GM23338 (cell line): Measurements from ENCODE around the gene SOS2. TPM values are rescaled to one million over a fixed set of nuclear protein-coding genes. Genes with fewer than 3 reads are reported as not detected.

Experiments used
- ATAC-seq: fragments of 200-7000 bp; cut with Tn5 transposase; 3 replicates; pipeline ENCODE4 v1.9.1; 2020
- DNase-seq: peaks from one replicate; pipeline ENCODE4 v3.0.0-alpha.2; 2015; ENCODE audit warnings: low spot score
- H2AFZ ChIP-seq: fragments of 200-600 bp; sonication (generic); 2 replicates; pipeline ENCODE4 v1.8.0; 2016; ENCODE audit warnings: antibody characterized with exemption, mild to moderate bottlenecking, moderate library complexity
- H3F3A ChIP-seq: fragments of 200-600 bp; sonication (generic); replicated peaks from 2 replicates; pipeline ENCODE4 v1.8.0; 2017; ENCODE audit warnings: antibody characterized with exemption, mixed run types, low read depth
- H3K27ac ChIP-seq: fragments of 200-600 bp; sonication (generic); 2 replicates; pipeline ENCODE4 v1.6.1; 2016; ENCODE audit warnings: low read depth
- H3K27me3 ChIP-seq: fragments of 200-600 bp; sonication (generic); 2 replicates; pipeline ENCODE4 v1.8.0; 2016; ENCODE audit warnings: mild to moderate bottlenecking, mixed run types, moderate library complexity; ENCODE audit not compliant: insufficient read depth
- H3K36me3 ChIP-seq: fragments of 200-600 bp; sonication (generic); 2 replicates; pipeline ENCODE4 v1.8.0; 2016; ENCODE audit warnings: mild to moderate bottlenecking; ENCODE audit not compliant: insufficient read depth
- H3K4me1 ChIP-seq: fragments of 200-600 bp; sonication (generic); 2 replicates; pipeline ENCODE4 v1.8.0; 2016; ENCODE audit warnings: mild to moderate bottlenecking, moderate library complexity; ENCODE audit not compliant: insufficient read depth
- H3K4me2 ChIP-seq: fragments of 200-600 bp; sonication (generic); 2 replicates; pipeline ENCODE4 v1.7.1; 2017; ENCODE audit warnings: mixed run types
- H3K4me3 ChIP-seq: fragments of 200-600 bp; sonication (generic); 2 replicates; pipeline ENCODE4 v1.6.1; 2016; ENCODE audit warnings: mixed run types
- H3K79me2 ChIP-seq: fragments of 200-600 bp; sonication (generic); replicated peaks from 2 replicates; pipeline ENCODE4 v1.8.0; 2017; ENCODE audit warnings: mild to moderate bottlenecking; ENCODE audit not compliant: insufficient read depth
- H3K9me2 ChIP-seq: fragments of 200-600 bp; sonication (generic); 2 replicates; pipeline ENCODE4 v1.8.0; 2017; ENCODE audit not compliant: insufficient read depth
- H4K20me1 ChIP-seq: fragments of 200-600 bp; sonication (generic); replicated peaks from 2 replicates; pipeline ENCODE4 v1.8.0; 2017; ENCODE audit warnings: mild to moderate bottlenecking; ENCODE audit not compliant: insufficient read depth
- H3K27ac Mint-ChIP-seq: 2 replicates; pipeline ENCODE4 v1.8.0; 2020; ENCODE audit warnings: inconsistent platforms, mild to moderate bottlenecking, moderate library complexity, mixed read lengths
- H3K27me3 Mint-ChIP-seq: 3 replicates; pipeline ENCODE4 v1.8.0; 2022; ENCODE audit warnings: low read depth, mild to moderate bottlenecking, moderate library complexity, mixed read lengths, inconsistent platforms; ENCODE audit not compliant: insufficient read depth, poor library complexity
- H3K36me3 Mint-ChIP-seq: 3 replicates; pipeline ENCODE4 v1.8.0; 2021; ENCODE audit warnings: low read depth, mild to moderate bottlenecking, inconsistent platforms, moderate library complexity, mixed read lengths
- H3K4me1 Mint-ChIP-seq: 3 replicates; pipeline ENCODE4 v1.8.0; 2020; ENCODE audit warnings: mild to moderate bottlenecking, inconsistent platforms, mixed read lengths
- H3K4me3 Mint-ChIP-seq: 3 replicates; pipeline ENCODE4 v1.8.0; 2021; ENCODE audit warnings: moderate library complexity, mild to moderate bottlenecking, inconsistent platforms, mixed read lengths
- H3K9me3 Mint-ChIP-seq: 3 replicates; pipeline ENCODE4 v1.8.0; 2020; ENCODE audit warnings: moderate library complexity, mild to moderate bottlenecking, inconsistent platforms, mixed read lengths
- EZH2 ChIP-seq: fragments of 200-600 bp; sonication (generic); IDR thresholded peaks from one replicate; pipeline ENCODE4 v1.8.0; 2017; ENCODE audit warnings: antibody characterized with exemption, mild to moderate bottlenecking, low read depth; ENCODE audit not compliant: unreplicated experiment
- EZH2phosphoT487 ChIP-seq: fragments of 200-600 bp; sonication (generic); IDR thresholded peaks from one replicate; pipeline ENCODE4 v1.8.1; 2018; ENCODE audit warnings: antibody characterized with exemption; ENCODE audit not compliant: unreplicated experiment
- JUNB ChIP-seq: IDR thresholded peaks from one replicate; pipeline ENCODE4 v1.6.1; 2016; ENCODE audit warnings: antibody characterized with exemption; ENCODE audit not compliant: unreplicated experiment
- POLR2AphosphoS5 ChIP-seq: IDR thresholded peaks from 2 replicates; pipeline ENCODE4 v1.6.1; 2016; ENCODE audit warnings: antibody characterized with exemption, low read depth
- STAT1 ChIP-seq: IDR thresholded peaks from one replicate; pipeline ENCODE4 v1.6.1; 2016; ENCODE audit warnings: antibody characterized with exemption; ENCODE audit not compliant: unreplicated experiment
- ZNF114 ChIP-seq: fragments of 250-450 bp; sonication (Bioruptor Pico); IDR thresholded peaks from 2 replicates; pipeline ENCODE4 v1.5.0; 2020; ENCODE audit warnings: mild to moderate bottlenecking, moderate library complexity
- polyA plus RNA-seq: library from polyadenylated mRNA; unstranded; fragments of >200 nt; fragmentation: Nextera tagmentation; extraction: Ambion mirVana; gene quantifications from 2 replicates; pipeline ENCODE4 v1.2.1, GENCODE V29; 2016
- total RNA-seq: library from RNA; depleted of rRNA; stranded (reverse); fragments of >200 nt; shearing (Covaris generic); gene quantifications from 2 replicates; pipeline ENCODE4 v1.2.3, GENCODE V29; 2014
- TF ChIP-seq, protein P1 (sequence below): fragments of 250-450 bp; sonication (Bioruptor Pico); IDR thresholded peaks from 2 replicates; pipeline ENCODE4 v1.5.0; 2020; ENCODE audit warnings: mild to moderate bottlenecking, moderate library complexity
- TF ChIP-seq, protein P2 (sequence below): IDR thresholded peaks from 2 replicates; pipeline ENCODE4 v1.6.1; 2016; ENCODE audit warnings: antibody characterized with exemption

SOS2 gene
- total and polyA plus RNA-seq, 2 experiments from 2014 or later, result 3.5 to 11.4 TPM

DNA sequence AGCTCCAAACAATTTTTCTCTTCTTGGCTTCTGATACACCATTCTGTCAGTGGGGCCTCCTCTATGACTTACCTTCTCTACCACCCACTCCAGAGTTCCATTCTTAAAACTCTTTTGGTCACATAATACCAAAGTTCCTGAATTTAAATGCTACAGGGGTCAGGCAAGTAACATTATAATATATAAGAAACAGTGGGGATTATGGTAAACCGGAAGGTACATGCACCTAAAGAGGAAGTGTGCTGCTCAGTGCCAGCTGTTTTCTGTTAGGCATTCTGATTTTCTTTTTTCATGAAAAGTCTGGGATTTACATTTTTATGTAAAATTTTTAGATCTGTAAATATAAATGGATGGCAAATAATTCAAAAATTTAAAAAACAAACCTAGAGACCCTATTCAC lies 39.9 kb downstream of the SOS2 start (continued):
- TF ChIP-seq, protein P1, sequence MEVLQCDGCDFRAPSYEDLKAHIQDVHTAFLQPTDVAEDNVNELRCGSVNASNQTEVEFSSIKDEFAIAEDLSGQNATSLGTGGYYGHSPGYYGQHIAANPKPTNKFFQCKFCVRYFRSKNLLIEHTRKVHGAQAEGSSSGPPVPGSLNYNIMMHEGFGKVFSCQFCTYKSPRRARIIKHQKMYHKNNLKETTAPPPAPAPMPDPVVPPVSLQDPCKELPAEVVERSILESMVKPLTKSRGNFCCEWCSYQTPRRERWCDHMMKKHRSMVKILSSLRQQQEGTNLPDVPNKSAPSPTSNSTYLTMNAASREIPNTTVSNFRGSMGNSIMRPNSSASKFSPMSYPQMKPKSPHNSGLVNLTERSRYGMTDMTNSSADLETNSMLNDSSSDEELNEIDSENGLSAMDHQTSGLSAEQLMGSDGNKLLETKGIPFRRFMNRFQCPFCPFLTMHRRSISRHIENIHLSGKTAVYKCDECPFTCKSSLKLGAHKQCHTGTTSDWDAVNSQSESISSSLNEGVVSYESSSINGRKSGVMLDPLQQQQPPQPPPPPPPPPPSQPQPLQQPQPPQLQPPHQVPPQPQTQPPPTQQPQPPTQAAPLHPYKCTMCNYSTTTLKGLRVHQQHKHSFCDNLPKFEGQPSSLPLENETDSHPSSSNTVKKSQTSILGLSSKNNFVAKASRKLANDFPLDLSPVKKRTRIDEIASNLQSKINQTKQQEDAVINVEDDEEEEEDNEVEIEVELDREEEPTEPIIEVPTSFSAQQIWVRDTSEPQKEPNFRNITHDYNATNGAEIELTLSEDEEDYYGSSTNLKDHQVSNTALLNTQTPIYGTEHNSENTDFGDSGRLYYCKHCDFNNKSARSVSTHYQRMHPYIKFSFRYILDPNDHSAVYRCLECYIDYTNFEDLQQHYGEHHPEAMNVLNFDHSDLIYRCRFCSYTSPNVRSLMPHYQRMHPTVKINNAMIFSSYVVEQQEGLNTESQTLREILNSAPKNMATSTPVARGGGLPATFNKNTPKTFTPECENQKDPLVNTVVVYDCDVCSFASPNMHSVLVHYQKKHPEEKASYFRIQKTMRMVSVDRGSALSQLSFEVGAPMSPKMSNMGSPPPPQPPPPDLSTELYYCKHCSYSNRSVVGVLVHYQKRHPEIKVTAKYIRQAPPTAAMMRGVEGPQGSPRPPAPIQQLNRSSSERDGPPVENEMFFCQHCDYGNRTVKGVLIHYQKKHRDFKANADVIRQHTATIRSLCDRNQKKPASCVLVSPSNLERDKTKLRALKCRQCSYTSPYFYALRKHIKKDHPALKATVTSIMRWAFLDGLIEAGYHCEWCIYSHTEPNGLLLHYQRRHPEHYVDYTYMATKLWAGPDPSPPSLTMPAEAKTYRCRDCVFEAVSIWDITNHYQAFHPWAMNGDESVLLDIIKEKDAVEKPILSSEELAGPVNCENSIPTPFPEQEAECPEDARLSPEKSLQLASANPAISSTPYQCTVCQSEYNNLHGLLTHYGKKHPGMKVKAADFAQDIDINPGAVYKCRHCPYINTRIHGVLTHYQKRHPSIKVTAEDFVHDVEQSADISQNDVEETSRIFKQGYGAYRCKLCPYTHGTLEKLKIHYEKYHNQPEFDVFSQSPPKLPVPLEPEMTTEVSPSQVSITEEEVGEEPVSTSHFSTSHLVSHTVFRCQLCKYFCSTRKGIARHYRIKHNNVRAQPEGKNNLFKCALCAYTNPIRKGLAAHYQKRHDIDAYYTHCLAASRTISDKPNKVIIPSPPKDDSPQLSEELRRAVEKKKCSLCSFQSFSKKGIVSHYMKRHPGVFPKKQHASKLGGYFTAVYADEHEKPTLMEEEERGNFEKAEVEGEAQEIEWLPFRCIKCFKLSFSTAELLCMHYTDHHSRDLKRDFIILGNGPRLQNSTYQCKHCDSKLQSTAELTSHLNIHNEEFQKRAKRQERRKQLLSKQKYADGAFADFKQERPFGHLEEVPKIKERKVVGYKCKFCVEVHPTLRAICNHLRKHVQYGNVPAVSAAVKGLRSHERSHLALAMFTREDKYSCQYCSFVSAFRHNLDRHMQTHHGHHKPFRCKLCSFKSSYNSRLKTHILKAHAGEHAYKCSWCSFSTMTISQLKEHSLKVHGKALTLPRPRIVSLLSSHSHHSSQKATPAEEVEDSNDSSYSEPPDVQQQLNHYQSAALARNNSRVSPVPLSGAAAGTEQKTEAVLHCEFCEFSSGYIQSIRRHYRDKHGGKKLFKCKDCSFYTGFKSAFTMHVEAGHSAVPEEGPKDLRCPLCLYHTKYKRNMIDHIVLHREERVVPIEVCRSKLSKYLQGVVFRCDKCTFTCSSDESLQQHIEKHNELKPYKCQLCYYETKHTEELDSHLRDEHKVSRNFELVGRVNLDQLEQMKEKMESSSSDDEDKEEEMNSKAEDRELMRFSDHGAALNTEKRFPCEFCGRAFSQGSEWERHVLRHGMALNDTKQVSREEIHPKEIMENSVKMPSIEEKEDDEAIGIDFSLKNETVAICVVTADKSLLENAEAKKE (CRISPR knock-in tag), result no peak
- TF ChIP-seq STAT1 (no peak), JUNB (no peak), POLR2AphosphoS5 (no peak)

DNA sequence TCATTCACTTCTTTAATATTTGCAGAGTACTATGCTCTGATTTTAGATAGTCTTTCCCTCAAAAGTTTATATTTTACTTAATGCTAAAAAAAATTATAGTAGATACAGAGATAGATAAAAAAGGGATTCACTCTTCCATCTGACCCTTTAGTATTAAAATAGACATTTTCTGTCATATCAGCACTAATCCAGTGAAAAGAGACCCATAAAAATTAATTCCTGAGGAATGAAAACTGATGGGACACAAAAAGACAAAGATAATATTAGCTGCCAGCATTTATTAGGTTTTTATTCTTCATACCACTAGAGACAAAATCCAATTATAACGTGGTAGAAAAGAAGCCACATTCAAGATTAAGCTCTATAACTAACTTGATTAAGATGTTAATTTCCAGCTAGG lies 45.3 kb downstream of the SOS2 start:
- Mint-ChIP-seq H3K9me3 (no peaks in the 10 kb centered on the region), H3K36me3 (no peaks in the 10 kb centered on the region; the same call in 2 of the 3 replicates), H3K27ac (no peak overlapping the region), H3K27me3 (no peaks in the 10 kb centered on the region), H3K4me3 (no peak overlapping the region), H3K4me1 (no peaks in the 10 kb centered on the region)
- Histone ChIP-seq H3F3A (no peaks in the 10 kb centered on the region), H3K79me2 (no peaks in the 10 kb centered on the region), H3K4me1 (no peaks in the 10 kb centered on the region), H3K4me2 (no peak overlapping the region), H3K9me2 (no peaks in the 10 kb centered on the region), H4K20me1 (no peaks in the 10 kb centered on the region), H3K27ac (no peak overlapping the region), H3K27me3 (no peaks in the 10 kb centered on the region), H2AFZ (no peak overlapping the region), H3K36me3 (no peaks in the 10 kb centered on the region), H3K4me3 (no peak overlapping the region)
- DNase-seq, result no peak
- ATAC-seq, result no peak
- TF ChIP-seq POLR2AphosphoS5 (no peak), STAT1 (no peak), EZH2 (no peak), ZNF114 (CRISPR knock-in tag) (no peak), EZH2phosphoT487 (no peak)
- TF ChIP-seq, protein P1 (CRISPR knock-in tag), result no peak
- TF ChIP-seq, protein P2, sequence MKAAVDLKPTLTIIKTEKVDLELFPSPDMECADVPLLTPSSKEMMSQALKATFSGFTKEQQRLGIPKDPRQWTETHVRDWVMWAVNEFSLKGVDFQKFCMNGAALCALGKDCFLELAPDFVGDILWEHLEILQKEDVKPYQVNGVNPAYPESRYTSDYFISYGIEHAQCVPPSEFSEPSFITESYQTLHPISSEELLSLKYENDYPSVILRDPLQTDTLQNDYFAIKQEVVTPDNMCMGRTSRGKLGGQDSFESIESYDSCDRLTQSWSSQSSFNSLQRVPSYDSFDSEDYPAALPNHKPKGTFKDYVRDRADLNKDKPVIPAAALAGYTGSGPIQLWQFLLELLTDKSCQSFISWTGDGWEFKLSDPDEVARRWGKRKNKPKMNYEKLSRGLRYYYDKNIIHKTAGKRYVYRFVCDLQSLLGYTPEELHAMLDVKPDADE, result no peak
